Measurements from ENCODE around the gene ADAMTS10. TPM values are rescaled to one million over a fixed set of nuclear protein-coding genes. Genes with fewer than 3 reads are reported as not detected.
"Not testable (repeated sequence)": the region's sequence is repeated elsewhere in the genome, so short reads cannot be mapped to it uniquely, and the experiment has no call there.

ADAMTS10 gene
- total RNA-seq, 1 experiment from 2014 or later: 26.5 TPM

DNA sequence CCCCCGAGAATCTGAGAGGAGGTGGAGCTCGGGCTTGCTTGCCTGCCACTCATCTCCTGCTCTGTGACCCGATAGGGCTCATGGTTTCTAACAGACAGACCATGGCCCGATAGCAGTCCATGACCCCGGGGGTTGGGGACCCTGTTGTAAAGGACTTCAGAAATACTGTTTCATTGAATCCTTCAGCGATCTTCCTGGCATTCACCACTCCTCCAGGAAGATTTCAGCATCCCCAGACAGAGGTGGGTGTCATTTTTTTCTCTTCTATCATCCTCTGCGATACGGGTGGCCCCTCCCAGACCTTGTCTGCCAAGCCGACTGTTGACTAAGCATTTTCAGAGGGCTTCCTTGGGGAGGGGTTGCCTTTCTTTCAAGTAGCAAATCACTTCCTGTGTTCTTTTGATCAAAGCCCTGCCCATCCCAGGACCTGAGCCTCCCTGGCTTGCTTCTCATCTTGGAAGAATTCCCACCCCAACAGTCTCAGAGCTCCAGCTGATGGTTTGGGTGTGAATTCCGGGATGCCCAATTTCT lies 35.0 kb downstream of the ADAMTS10 start:
- TF ChIP-seq, protein P1, sequence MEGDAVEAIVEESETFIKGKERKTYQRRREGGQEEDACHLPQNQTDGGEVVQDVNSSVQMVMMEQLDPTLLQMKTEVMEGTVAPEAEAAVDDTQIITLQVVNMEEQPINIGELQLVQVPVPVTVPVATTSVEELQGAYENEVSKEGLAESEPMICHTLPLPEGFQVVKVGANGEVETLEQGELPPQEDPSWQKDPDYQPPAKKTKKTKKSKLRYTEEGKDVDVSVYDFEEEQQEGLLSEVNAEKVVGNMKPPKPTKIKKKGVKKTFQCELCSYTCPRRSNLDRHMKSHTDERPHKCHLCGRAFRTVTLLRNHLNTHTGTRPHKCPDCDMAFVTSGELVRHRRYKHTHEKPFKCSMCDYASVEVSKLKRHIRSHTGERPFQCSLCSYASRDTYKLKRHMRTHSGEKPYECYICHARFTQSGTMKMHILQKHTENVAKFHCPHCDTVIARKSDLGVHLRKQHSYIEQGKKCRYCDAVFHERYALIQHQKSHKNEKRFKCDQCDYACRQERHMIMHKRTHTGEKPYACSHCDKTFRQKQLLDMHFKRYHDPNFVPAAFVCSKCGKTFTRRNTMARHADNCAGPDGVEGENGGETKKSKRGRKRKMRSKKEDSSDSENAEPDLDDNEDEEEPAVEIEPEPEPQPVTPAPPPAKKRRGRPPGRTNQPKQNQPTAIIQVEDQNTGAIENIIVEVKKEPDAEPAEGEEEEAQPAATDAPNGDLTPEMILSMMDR (conservative IDR thresholded peaks at IDR 0.05): no peak
- Mint-ChIP-seq H3K27me3 (ENCODE audit: low read depth) (peaks cover 19% of the 10 kb centered on the region), H3K4me3 (peak overlapping the region; percentile 30 to 56; a peak in 3 of 5 replicates)

DNA sequence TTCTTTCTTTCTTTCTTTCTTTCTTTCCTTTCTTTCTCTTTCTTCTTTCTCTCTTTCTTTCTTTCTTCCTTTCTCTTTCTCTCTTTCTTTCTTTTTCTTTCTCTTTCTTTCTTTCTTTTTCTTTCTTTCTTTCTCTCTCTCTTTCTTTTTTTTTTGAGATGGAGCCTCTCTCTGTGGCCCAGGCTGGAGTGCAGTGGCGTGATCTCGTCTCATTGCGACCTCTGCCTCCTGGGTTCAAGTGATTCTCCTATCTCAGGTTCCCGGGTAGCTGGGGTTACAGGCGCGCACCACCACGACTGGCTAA lies 35.9 kb downstream of the ADAMTS10 start:
- not testable (repeated sequence) for H3K9me3 ChIP-seq (ENCODE audit: control insufficient read depth, low read depth, low read length); H3K4me3 Mint-ChIP-seq; H2AFZ ChIP-seq (ENCODE audit: low read length); H2BK20ac ChIP-seq (ENCODE audit: low read depth, low read length, poor library complexity, severe bottlenecking); H3K9ac ChIP-seq (ENCODE audit: extremely low read depth, insufficient read length, low read length); H4K20me1 ChIP-seq (ENCODE audit: control insufficient read depth, insufficient read depth, insufficient read length); H2BK120ac ChIP-seq (ENCODE audit: low read depth, low read length, poor library complexity, severe bottlenecking); H3T11ph ChIP-seq (ENCODE audit: low read length); H3K36me3 Mint-ChIP-seq (ENCODE audit: insufficient read depth in 1 of 3, low read depth in 3 of 3); H2BK12ac ChIP-seq (ENCODE audit: insufficient read length, low read depth, low read length); H3K14ac ChIP-seq (ENCODE audit: insufficient read depth, low read length); H2BK15ac ChIP-seq (ENCODE audit: low read depth, low read length); H4K91ac ChIP-seq (ENCODE audit: insufficient read length, low read depth, low read length); H3K23me2 ChIP-seq (ENCODE audit: insufficient read length, low read depth, low read length, poor library complexity, severe bottlenecking); H3K23ac ChIP-seq (ENCODE audit: insufficient read length, low read depth, low read length); H2AK5ac ChIP-seq (ENCODE audit: insufficient read length, low read length); H4K5ac ChIP-seq (ENCODE audit: insufficient read length, low read depth, low read length); H3K56ac ChIP-seq (ENCODE audit: insufficient read length, low read depth, low read length); H3K79me2 ChIP-seq (ENCODE audit: insufficient read depth, low read length); H3K4ac ChIP-seq (ENCODE audit: low read depth, low read length); H3K27ac ChIP-seq (ENCODE audit: insufficient read length, low read depth, low read length); H3K27me3 ChIP-seq (ENCODE audit: insufficient read depth, low read length); H2BK5ac ChIP-seq (ENCODE audit: insufficient read length, low read length); H3K4me1 ChIP-seq (ENCODE audit: insufficient read depth, low read length); H3K79me1 ChIP-seq (ENCODE audit: insufficient read depth, low read depth, low read length, poor library complexity, severe bottlenecking); H3K4me2 ChIP-seq (ENCODE audit: insufficient read depth, insufficient read length, low read length); H3K27ac Mint-ChIP-seq; H3K9me3 Mint-ChIP-seq; DNase-seq; H4K8ac ChIP-seq (replicated peaks; ENCODE audit: insufficient read length, low read depth, low read length); H3K18ac ChIP-seq (ENCODE audit: insufficient read length, low read depth, low read length)
- peaks cover 17 to 26% of the 10 kb centered on the region in 2 experiments for H3K4me1 Mint-ChIP-seq
- H3K27me3 Mint-ChIP-seq (ENCODE audit: low read depth): peaks cover 22% of the 10 kb centered on the region
- no CpG with 5 or more reads among the region's 7 CpGs for WGBS (ENCODE audit: extremely low coverage, insufficient read length, low lambda C conversion rate)

More for the DNA sequence above, 35.0 kb downstream of the ADAMTS10 start:
- H3K9ac ChIP-seq (ENCODE audit: extremely low read depth, insufficient read length, low read length): no peak overlapping the region
- H3K27ac ChIP-seq (ENCODE audit: insufficient read length, low read depth, low read length): no peak overlapping the region
- no peaks in the 10 kb centered on the region for H3K79me2 ChIP-seq (ENCODE audit: insufficient read depth, low read length)
- no peaks in the 10 kb centered on the region for H4K20me1 ChIP-seq (ENCODE audit: control insufficient read depth, insufficient read depth, insufficient read length)
- no peak overlapping the region for H4K8ac ChIP-seq (replicated peaks; ENCODE audit: insufficient read length, low read depth, low read length)
- no peak overlapping the region for H3K23ac ChIP-seq (ENCODE audit: insufficient read length, low read depth, low read length)
- Mint-ChIP-seq H3K4me1 (peaks cover 17 to 26% of the 10 kb centered on the region in 2 experiments), H3K27ac (no peak overlapping the region; a peak in 1 of 7 replicates), H3K36me3 (ENCODE audit: insufficient read depth in 1 of 3, low read depth in 3 of 3) (no peaks in the 10 kb centered on the region), H3K9me3 (no peaks in the 10 kb centered on the region; a peak in 1 of 5 replicates)
- H2BK20ac ChIP-seq (ENCODE audit: low read depth, low read length, poor library complexity, severe bottlenecking): no peak overlapping the region
- no peak overlapping the region for H2BK12ac ChIP-seq (ENCODE audit: insufficient read length, low read depth, low read length)
- no peak overlapping the region for H3K4ac ChIP-seq (ENCODE audit: low read depth, low read length)
- H3K27me3 ChIP-seq (ENCODE audit: insufficient read depth, low read length): no peaks in the 10 kb centered on the region
- H3K4me1 ChIP-seq (ENCODE audit: insufficient read depth, low read length): no peaks in the 10 kb centered on the region; the same call in 1 of the 2 replicates
- H4K91ac ChIP-seq (ENCODE audit: insufficient read length, low read depth, low read length): no peak overlapping the region
- no peak overlapping the region for H3T11ph ChIP-seq (ENCODE audit: low read length)
- no peak overlapping the region for H3K18ac ChIP-seq (ENCODE audit: insufficient read length, low read depth, low read length)
- no peak overlapping the region for H3K14ac ChIP-seq (ENCODE audit: insufficient read depth, low read length)
- H3K9me3 ChIP-seq (ENCODE audit: control insufficient read depth, low read depth, low read length): no peaks in the 10 kb centered on the region
- no peak overlapping the region for H4K5ac ChIP-seq (ENCODE audit: insufficient read length, low read depth, low read length)
- no peaks in the 10 kb centered on the region for H3K23me2 ChIP-seq (ENCODE audit: insufficient read length, low read depth, low read length, poor library complexity, severe bottlenecking)
- H2BK15ac ChIP-seq (ENCODE audit: low read depth, low read length): no peak overlapping the region
- H3K79me1 ChIP-seq (ENCODE audit: insufficient read depth, low read depth, low read length, poor library complexity, severe bottlenecking): no peaks in the 10 kb centered on the region
- H3K4me2 ChIP-seq (ENCODE audit: insufficient read depth, insufficient read length, low read length): peak overlapping the region; percentile 24
- peak; percentile 69 for DNase-seq
- H2AK5ac ChIP-seq (ENCODE audit: insufficient read length, low read length): no peak overlapping the region
- no peak overlapping the region for H3K56ac ChIP-seq (ENCODE audit: insufficient read length, low read depth, low read length)
- no peak overlapping the region for H2BK120ac ChIP-seq (ENCODE audit: low read depth, low read length, poor library complexity, severe bottlenecking)
- no peak overlapping the region for H2BK5ac ChIP-seq (ENCODE audit: insufficient read length, low read length)
- no peak overlapping the region for H2AFZ ChIP-seq (ENCODE audit: low read length)
- no CpG with 5 or more reads among the region's 10 CpGs for WGBS (ENCODE audit: extremely low coverage, insufficient read length, low lambda C conversion rate)

All from H9 (cell line).